GM21737 (cell line): ENCODE data around the gene PYCR2.
"Not testable (repeated sequence)": the region's sequence is repeated elsewhere in the genome, so short reads cannot be mapped to it uniquely, and the experiment has no call there.

Source experiments
- ATAC-seq: cut with Tn5 transposase; IDR thresholded peaks from one replicate; pipeline ENCODE4 v1.9.1; 2021; ENCODE audit warnings: mild to moderate bottlenecking, moderate library complexity; ENCODE audit not compliant: unreplicated experiment

The PYCR2 gene

GRCh38 chr1:225923692-225924555 lies at the start of gene PYCR2:
TSS of gene PYCR2 (minus strand) at chr1:225924250. CDS start at chr1:225924110, 140 bp downstream.
- ATAC-seq, result peak; percentile 96

- no peak for ATAC-seq
These were observed 49.1 kb upstream of the PYCR2 start for GRCh38 chr1:225973158-225973557.

- no peak for ATAC-seq
These were observed 48.5 kb upstream of the PYCR2 start for GRCh38 chr1:225972344-225973152.

- not testable (repeated sequence) for ATAC-seq
These were observed 46.6 kb upstream of the PYCR2 start for GRCh38 chr1:225970592-225971157.

GRCh38 chr1:225969751-225970150 lies 45.7 kb upstream of the PYCR2 start:
- not testable (repeated sequence) for ATAC-seq

- no peak for ATAC-seq
These were observed 41.2 kb upstream of the PYCR2 start for GRCh38 chr1:225965231-225965630.

GRCh38 chr1:225963735-225964530 lies 39.9 kb upstream of the PYCR2 start:
- ATAC-seq, result no peak

GRCh38 chr1:225962440-225962975 lies 38.5 kb upstream of the PYCR2 start:
- ATAC-seq, result peak; percentile 76

- ATAC-seq, result no peak
These were observed 37.8 kb upstream of the PYCR2 start for GRCh38 chr1:225961659-225962439.

- no peak for ATAC-seq
These were observed 34.0 kb upstream of the PYCR2 start for GRCh38 chr1:225958041-225958440.

- no peak for ATAC-seq
These were observed 30.7 kb upstream of the PYCR2 start for GRCh38 chr1:225954753-225955152.

- ATAC-seq, result no peak
These were observed 29.3 kb upstream of the PYCR2 start for GRCh38 chr1:225953315-225953714.

GRCh38 chr1:225950905-225951497 lies 27.0 kb upstream of the PYCR2 start:
- ATAC-seq, result no peak

- no peak for ATAC-seq
These were observed 25.0 kb upstream of the PYCR2 start for GRCh38 chr1:225949041-225949440.

GRCh38 chr1:225946803-225947202 lies 22.8 kb upstream of the PYCR2 start:
- no peak for ATAC-seq

GRCh38 chr1:225946082-225946620 lies 22.1 kb upstream of the PYCR2 start:
- no peak for ATAC-seq

- ATAC-seq, result no peak
These were observed 21.5 kb upstream of the PYCR2 start for GRCh38 chr1:225945564-225945963.

GRCh38 chr1:225944951-225945350 lies 20.9 kb upstream of the PYCR2 start:
- peak; percentile 56 for ATAC-seq

GRCh38 chr1:225944387-225944786 lies 20.3 kb upstream of the PYCR2 start:
- no peak for ATAC-seq
